K562 (cell line): Measurements from ENCODE around the gene CLNK. TPM values are rescaled to one million over a fixed set of nuclear protein-coding genes. Genes with fewer than 3 reads are reported as not detected.

Experiments used
- CBFB ChIP-seq: sonication (generic); formaldehyde crosslinking; IDR thresholded peaks from 2 replicates; pipeline ENCODE4 v1.4.0; 2020; ENCODE audit warnings: mild to moderate bottlenecking, missing genetic modification reagents
- CHAMP1 ChIP-seq: fragments of 450-650 bp; IDR thresholded peaks from 2 replicates; pipeline ENCODE4 v1.6.1; 2016; ENCODE audit warnings: mild to moderate bottlenecking
- DEAF1 ChIP-seq: fragments of 450-650 bp; formaldehyde crosslinking; IDR thresholded peaks from 2 replicates; pipeline ENCODE4 v1.4.0; 2020; ENCODE audit warnings: mild to moderate bottlenecking, moderate library complexity
- LARP7 ChIP-seq: fragments of 450-650 bp; IDR thresholded peaks from 2 replicates; pipeline ENCODE4 v1.6.1; 2016
- MGA ChIP-seq: fragments of 450-650 bp; IDR thresholded peaks from 2 replicates; pipeline ENCODE4 v1.6.1; 2016; ENCODE audit warnings: mild to moderate bottlenecking, moderate library complexity
- RBM14 ChIP-seq: fragments of 200-400 bp; formaldehyde crosslinking; IDR thresholded peaks from 2 replicates; pipeline ENCODE4 v1.6.1; 2018; ENCODE audit warnings: low read depth, mild to moderate bottlenecking, low read length, moderate library complexity, borderline replicate concordance; ENCODE audit not compliant: insufficient read depth
- SMC3 ChIP-seq: conservative IDR thresholded peaks from 2 replicates; pipeline ENCODE4 v1.6.1; 2011; ENCODE audit warnings: low read depth, low read length, improper control_type of control experiment; ENCODE audit not compliant: insufficient read depth
- SRF ChIP-seq, 2 experiments: fragments of 250-450, 450-650 bp in 1 of 2; sonication (Bioruptor Pico) in 1 of 2; sonication (generic) in 1 of 2; formaldehyde crosslinking; IDR thresholded peaks; 2 replicates each; pipeline versions ENCODE4 v1.5.0 to v1.5.1; 2020 to 2022; ENCODE audit warnings: mild to moderate bottlenecking in 1 of 2, missing genetic modification reagents in 1 of 2
- TAL1 ChIP-seq: fragments of 450-650 bp; IDR thresholded peaks from 2 replicates; pipeline ENCODE4 v1.6.1; 2016; ENCODE audit warnings: mild to moderate bottlenecking
- TCF7 ChIP-seq: sonication (generic); IDR thresholded peaks from 2 replicates; pipeline ENCODE4 v1.6.1; 2016; ENCODE audit warnings: antibody characterized with exemption, borderline replicate concordance
- polyA plus RNA-seq, 8 experiments: library from polyadenylated mRNA; depleted of rRNA in 4 of 8; stranded (reverse) in 5 of 8; unstranded in 3 of 8; fragments of >200 nt; fragmentation: Nextera tagmentation in 2 of 8; fragmentation: Illumina TruSeq in 1 of 8; extraction: Ambion mirVana in 2 of 8; extraction: Trizol in 1 of 8; gene quantifications; 2 replicates each; pipeline versions ENCODE4 v1.2.1 to v1.2.3, GENCODE V29; 2011 to 2014; ENCODE audit warnings: inconsistent platforms in 1 of 8, missing spikeins in 1 of 8
- total RNA-seq, 7 experiments: library from RNA; depleted of rRNA in 6 of 7; stranded (reverse); fragments of >200 nt in 6 of 7; fragmentation: Illumina TruSeq in 2 of 7; extraction: Trizol in 2 of 7; gene quantifications; 2 replicates each; pipeline versions ENCODE4 v1.2.1 to v1.2.3, GENCODE V29; 2011 to 2021; ENCODE audit warnings: low replicate concordance in 1 of 7

The CLNK gene
- total and polyA plus RNA-seq, 9 of the 15 experiments (the other 6 are each of a cell fraction or from before 2014, with no cell fraction given), result not detected

GRCh38 chr4:10461091-10461849 lies 223.3 kb downstream of the CLNK start (continued):
- TF ChIP-seq MGA (peak; percentile 89), TCF7 (no peak), SMC3 (peak; percentile 41; the same call in 1 of the 2 replicates), DEAF1 (CRISPR knock-in tag) (peak; percentile 23; the same call in 1 of the 2 replicates), CBFB (0 out of 2 replicates have a peak, but pooled peaks have one; percentile 33), RBM14 (no peak), LARP7 (no peak), SRF (CRISPR knock-in tag; IDR thresholded peaks at IDR 0.05) (no peak; a peak in 1 of 4 replicates), TAL1 (no peak), CHAMP1 (peak; percentile 67)
